ENCODE measurements around the gene SHISA3. TPM values are rescaled to one million over a fixed set of nuclear protein-coding genes. Genes with fewer than 3 reads are reported as not detected.
A peak's percentile ranks its signal among the peaks of the same experiment; 100 is the strongest.

The SHISA3 gene
- polyA plus RNA-seq, 4 donors = 0.45 to 32.3 (median 6.7) TPM

DNA sequence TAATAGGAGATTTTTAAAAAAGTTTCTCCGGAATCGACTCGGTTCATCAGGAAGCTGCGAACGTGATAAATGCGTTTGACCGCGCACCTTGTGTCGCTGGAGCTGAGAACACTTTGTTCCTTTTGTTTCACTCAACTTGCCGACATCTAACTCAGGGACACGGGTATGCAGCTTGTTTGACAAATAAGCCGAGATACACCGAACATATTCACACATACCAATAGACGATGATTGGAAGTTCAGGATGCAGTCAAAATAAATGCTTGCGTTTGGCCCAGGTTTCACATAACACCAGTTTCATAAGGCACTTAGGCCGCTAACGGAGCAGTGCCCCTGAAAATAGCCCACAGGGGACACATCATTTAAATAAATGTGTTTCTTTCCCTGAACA is 932 bp upstream of the SHISA3 start:
- Histone ChIP-seq H3K4me1 (ENCODE audit: control insufficient read depth in 3 of 3, insufficient read depth in 2 of 3, low read depth in 1 of 3, low read length in 2 of 3) (peaks cover 0 to 21% (median 3%) of the 10 kb centered on the region in 3 donors), H3K9me3 (ENCODE audit: control insufficient read depth in 2 of 2, insufficient read depth in 1 of 2, low read depth in 1 of 2, low read length in 1 of 2) (no peaks in the 10 kb centered on the region), H3K4me3 (ENCODE audit: low read depth in 1 of 3, low read length in 3 of 3) (peak overlapping the region in 2 of 3 donors; percentile 53 to 54), H3K27me3 (ENCODE audit: control insufficient read depth in 3 of 3, insufficient read depth in 3 of 3, low read length in 3 of 3) (peaks cover 6 to 69% (median 24%) of the 10 kb centered on the region in 3 donors), H3K27ac (ENCODE audit: low read depth in 1 of 3, low read length in 2 of 3) (no peak overlapping the region), H3K36me3 (ENCODE audit: control insufficient read depth in 3 of 3, insufficient read depth in 2 of 3, low read depth in 1 of 3, low read length in 3 of 3) (no peaks in the 10 kb centered on the region)
- peak; percentile 49 to 53 for DNase-seq
- FAIRE-seq = no peak
- 9 to 38% (median 16%) methylated on average over 17 of the region's 17 CpGs for WGBS, 3 donors

DNA sequence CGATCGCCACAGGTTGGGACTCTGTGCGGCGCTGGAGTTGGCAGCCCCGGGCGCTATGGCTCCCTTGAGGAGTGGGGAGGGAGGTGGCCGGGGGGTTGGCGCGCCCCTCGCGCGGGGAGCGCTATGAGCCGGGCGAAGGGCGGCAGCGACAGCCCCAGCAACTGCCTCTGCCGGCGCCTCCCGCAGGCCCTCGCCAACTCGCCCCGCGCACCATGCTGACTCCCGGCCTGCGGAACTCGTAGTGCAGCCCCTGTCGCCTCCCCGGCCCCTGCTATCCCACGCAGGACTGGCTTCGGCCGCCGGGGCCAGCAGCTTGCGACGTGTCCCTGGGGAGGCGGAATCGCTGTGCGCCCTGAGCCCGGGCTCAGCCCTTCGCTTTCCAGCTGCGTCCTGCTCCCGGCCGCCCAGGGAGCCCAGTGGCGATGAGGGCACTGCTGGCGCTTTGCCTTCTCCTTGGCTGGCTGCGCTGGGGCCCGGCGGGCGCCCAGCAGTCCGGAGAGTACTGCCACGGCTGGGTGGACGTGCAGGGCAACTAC is 415 bp downstream of the SHISA3 start:
- peak; percentile 19 to 59 for DNase-seq
- H3K36me3 ChIP-seq (ENCODE audit: control insufficient read depth in 3 of 3, insufficient read depth in 2 of 3, low read depth in 1 of 3, low read length in 3 of 3) = no peaks in the 10 kb centered on the region
- H3K27me3 ChIP-seq (ENCODE audit: control insufficient read depth in 3 of 3, insufficient read depth in 3 of 3, low read length in 3 of 3) = peaks cover 6 to 71% (median 24%) of the 10 kb centered on the region in 3 donors
- WGBS, 3 donors = 0 to 3% (median 1%) methylated on average over 43 to 52 of the region's 52 CpGs
- peak overlapping the region in 2 of 3 donors; percentile 32 to 43 for H3K27ac ChIP-seq (ENCODE audit: low read depth in 1 of 3, low read length in 2 of 3)
- H3K4me3 ChIP-seq (ENCODE audit: low read depth in 1 of 3, low read length in 3 of 3) = peak overlapping the region; percentile 2 to 54 (median 53)
- H3K4me1 ChIP-seq (ENCODE audit: control insufficient read depth in 3 of 3, insufficient read depth in 2 of 3, low read depth in 1 of 3, low read length in 2 of 3) = peaks cover 0 to 21% (median 3%) of the 10 kb centered on the region in 3 donors
- H3K9me3 ChIP-seq (ENCODE audit: control insufficient read depth in 2 of 2, insufficient read depth in 1 of 2, low read depth in 1 of 2, low read length in 1 of 2) = no peaks in the 10 kb centered on the region
- FAIRE-seq = no peak

DNA sequence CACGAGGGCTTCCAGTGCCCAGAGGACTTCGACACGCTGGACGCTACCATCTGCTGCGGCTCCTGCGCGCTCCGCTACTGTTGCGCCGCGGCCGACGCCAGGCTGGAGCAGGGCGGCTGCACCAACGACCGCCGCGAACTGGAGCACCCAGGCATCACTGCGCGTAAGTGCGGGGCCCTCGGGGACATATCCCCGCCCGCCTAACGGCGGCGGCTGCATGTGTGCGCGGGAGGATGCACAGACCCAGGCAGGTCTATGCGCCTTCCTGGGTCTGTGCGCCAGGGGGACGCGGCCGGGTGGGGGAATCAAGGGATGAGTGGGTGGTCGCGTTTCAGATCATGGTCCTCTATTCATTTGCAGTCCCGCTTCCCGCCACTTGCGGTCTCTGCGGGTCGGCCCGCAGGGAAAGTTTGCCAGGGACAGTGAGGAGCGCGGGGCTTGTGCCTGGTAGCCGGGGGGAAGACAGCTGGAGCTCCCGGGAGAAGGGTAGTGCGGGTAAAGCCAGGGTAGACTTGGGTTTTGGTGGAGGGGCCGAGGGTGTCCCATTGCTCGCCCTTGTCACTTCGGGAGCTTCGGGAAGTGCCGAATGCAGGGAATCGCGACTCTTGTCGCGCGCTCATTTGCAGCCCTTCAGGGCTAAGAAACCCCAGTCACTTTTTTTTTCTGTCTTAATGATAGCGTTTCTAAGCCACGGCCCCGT is 1.0 kb downstream of the SHISA3 start:
- Histone ChIP-seq H3K27ac (ENCODE audit: low read depth in 1 of 3, low read length in 2 of 3) (peak overlapping the region in 1 of 3 donors; percentile 47), H3K36me3 (ENCODE audit: control insufficient read depth in 3 of 3, insufficient read depth in 2 of 3, low read depth in 1 of 3, low read length in 3 of 3) (no peaks in the 10 kb centered on the region), H3K27me3 (ENCODE audit: control insufficient read depth in 3 of 3, insufficient read depth in 3 of 3, low read length in 3 of 3) (peaks cover 6 to 71% (median 24%) of the 10 kb centered on the region in 3 donors), H3K4me1 (ENCODE audit: control insufficient read depth in 3 of 3, insufficient read depth in 2 of 3, low read depth in 1 of 3, low read length in 2 of 3) (peaks cover 0 to 21% (median 3%) of the 10 kb centered on the region in 3 donors), H3K9me3 (ENCODE audit: control insufficient read depth in 2 of 2, insufficient read depth in 1 of 2, low read depth in 1 of 2, low read length in 1 of 2) (no peaks in the 10 kb centered on the region), H3K4me3 (ENCODE audit: low read depth in 1 of 3, low read length in 3 of 3) (peak overlapping the region in 2 of 3 donors; percentile 53 to 54)
- FAIRE-seq (no peak), DNase-seq (peak in 1 of 2 donors; percentile 41)
- WGBS, 3 donors = 1 to 2% (median 1%) methylated on average over 42 to 60 of the region's 60 CpGs

DNA sequence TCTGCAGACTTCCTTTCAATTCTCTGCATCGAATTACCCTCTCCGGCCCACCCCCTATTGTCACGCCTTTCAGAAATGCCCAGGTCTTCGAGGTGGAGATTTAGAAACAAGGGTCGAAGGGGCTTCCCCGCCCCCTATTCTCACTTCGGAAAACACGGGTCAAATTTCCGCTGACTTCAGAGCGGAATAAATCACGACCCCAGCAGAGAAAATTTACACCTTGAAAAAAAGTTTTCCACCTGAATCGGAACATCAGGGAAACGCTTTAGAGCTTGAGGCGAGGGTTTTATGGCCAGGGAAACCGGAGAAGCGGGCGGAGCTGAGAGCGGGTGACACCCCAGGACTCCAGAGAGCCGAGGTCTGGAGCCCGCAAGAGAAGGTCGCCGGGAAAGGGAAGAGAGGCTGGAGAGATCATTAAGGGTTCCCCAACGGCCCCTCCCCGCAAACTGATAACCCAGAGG is 1.6 kb downstream of the SHISA3 start:
- peak overlapping the region in 2 of 3 donors; percentile 53 to 54 for H3K4me3 ChIP-seq (ENCODE audit: low read depth in 1 of 3, low read length in 3 of 3)
- 3 to 4% (median 4%) methylated on average over 24 of the region's 24 CpGs for WGBS, 3 donors

DNA sequence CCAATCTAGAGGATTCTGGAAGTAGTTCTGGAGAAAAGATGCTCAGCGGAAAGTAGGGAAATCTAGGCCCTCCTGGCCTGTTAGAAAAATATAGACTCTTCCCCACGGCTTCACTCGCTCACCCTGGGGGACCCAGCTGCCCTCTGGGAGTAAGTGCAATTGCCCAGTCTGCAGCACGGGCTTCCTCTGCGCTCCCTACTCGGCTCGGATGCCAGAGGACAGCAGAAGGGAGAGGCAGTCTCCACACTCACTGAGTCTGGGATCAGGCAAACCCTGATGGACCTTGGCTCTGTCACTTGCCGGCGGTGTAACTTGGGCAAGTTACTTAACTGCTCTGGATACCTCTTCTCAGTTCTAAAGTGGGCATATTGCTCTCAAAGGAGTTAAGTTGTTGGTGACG is 2.1 kb downstream of the SHISA3 start:
- H3K27me3 ChIP-seq (ENCODE audit: control insufficient read depth in 3 of 3, insufficient read depth in 3 of 3, low read length in 3 of 3) = peaks cover 6 to 67% (median 24%) of the 10 kb centered on the region in 3 donors
- WGBS, 3 donors = 15 to 19% (median 16%) methylated on average over 10 of the region's 10 CpGs

More for the DNA sequence above, 1.6 kb downstream of the SHISA3 start:
- Histone ChIP-seq H3K27me3 (ENCODE audit: control insufficient read depth in 3 of 3, insufficient read depth in 3 of 3, low read length in 3 of 3) (peaks cover 6 to 70% (median 24%) of the 10 kb centered on the region in 3 donors), H3K4me1 (ENCODE audit: control insufficient read depth in 3 of 3, insufficient read depth in 2 of 3, low read depth in 1 of 3, low read length in 2 of 3) (peaks cover 0 to 21% (median 3%) of the 10 kb centered on the region in 3 donors), H3K9me3 (ENCODE audit: control insufficient read depth in 2 of 2, insufficient read depth in 1 of 2, low read depth in 1 of 2, low read length in 1 of 2) (no peaks in the 10 kb centered on the region), H3K27ac (ENCODE audit: low read depth in 1 of 3, low read length in 2 of 3) (peak overlapping the region in 1 of 3 donors; percentile 47), H3K36me3 (ENCODE audit: control insufficient read depth in 3 of 3, insufficient read depth in 2 of 3, low read depth in 1 of 3, low read length in 3 of 3) (no peaks in the 10 kb centered on the region)
- DNase-seq (peak; percentile 26 to 40), FAIRE-seq (no peak)

DNA sequence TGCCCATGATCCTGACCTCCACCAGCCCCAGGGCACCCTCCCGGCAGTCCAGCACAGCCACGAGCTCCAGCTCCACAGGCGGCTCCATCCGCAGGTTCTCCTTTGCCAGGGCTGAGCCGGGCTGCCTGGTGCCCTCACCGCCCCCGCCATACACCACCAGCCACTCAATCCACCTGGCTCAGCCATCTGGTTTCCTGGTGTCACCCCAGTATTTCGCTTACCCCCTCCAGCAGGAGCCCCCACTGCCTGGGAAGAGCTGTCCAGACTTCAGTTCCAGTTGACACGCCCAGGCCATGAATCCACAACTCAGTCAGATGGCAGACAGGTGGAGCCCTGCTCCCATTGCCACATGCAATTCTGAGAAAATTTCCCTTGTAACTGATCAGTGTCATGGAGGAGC is 3.9 kb downstream of the SHISA3 start:
- no peaks in the 10 kb centered on the region for H3K36me3 ChIP-seq (ENCODE audit: control insufficient read depth in 3 of 3, insufficient read depth in 2 of 3, low read depth in 1 of 3, low read length in 3 of 3)
- FAIRE-seq (no peak), DNase-seq (peak; percentile 53 to 65)
- H3K27me3 ChIP-seq (ENCODE audit: control insufficient read depth in 3 of 3, insufficient read depth in 3 of 3, low read length in 3 of 3) = peaks cover 6 to 54% (median 24%) of the 10 kb centered on the region in 3 donors
- no peaks in the 10 kb centered on the region for H3K9me3 ChIP-seq (ENCODE audit: control insufficient read depth in 2 of 2, insufficient read depth in 1 of 2, low read depth in 1 of 2, low read length in 1 of 2)
- peaks cover 0 to 21% (median 3%) of the 10 kb centered on the region in 3 donors for H3K4me1 ChIP-seq (ENCODE audit: control insufficient read depth in 3 of 3, insufficient read depth in 2 of 3, low read depth in 1 of 3, low read length in 2 of 3)
- 52 to 70% (median 57%) methylated on average over 8 to 9 of the region's 9 CpGs for WGBS, 3 donors
- H3K4me3 ChIP-seq (ENCODE audit: low read depth in 1 of 3, low read length in 3 of 3) = peak overlapping the region in 1 of 3 donors; percentile 53
- H3K27ac ChIP-seq (ENCODE audit: low read depth in 1 of 3, low read length in 2 of 3) = no peak overlapping the region

More for the DNA sequence above, 2.1 kb downstream of the SHISA3 start:
- H3K9me3 ChIP-seq (ENCODE audit: control insufficient read depth in 2 of 2, insufficient read depth in 1 of 2, low read depth in 1 of 2, low read length in 1 of 2) = no peaks in the 10 kb centered on the region
- H3K27ac ChIP-seq (ENCODE audit: low read depth in 1 of 3, low read length in 2 of 3) = peak overlapping the region in 1 of 3 donors; percentile 47
- DNase-seq (peak; percentile 12 to 15), FAIRE-seq (no peak)
- H3K36me3 ChIP-seq (ENCODE audit: control insufficient read depth in 3 of 3, insufficient read depth in 2 of 3, low read depth in 1 of 3, low read length in 3 of 3) = no peaks in the 10 kb centered on the region
- H3K4me1 ChIP-seq (ENCODE audit: control insufficient read depth in 3 of 3, insufficient read depth in 2 of 3, low read depth in 1 of 3, low read length in 2 of 3) = peaks cover 0 to 21% (median 3%) of the 10 kb centered on the region in 3 donors
- H3K4me3 ChIP-seq (ENCODE audit: low read depth in 1 of 3, low read length in 3 of 3) = peak overlapping the region in 1 of 3 donors; percentile 53

DNA sequence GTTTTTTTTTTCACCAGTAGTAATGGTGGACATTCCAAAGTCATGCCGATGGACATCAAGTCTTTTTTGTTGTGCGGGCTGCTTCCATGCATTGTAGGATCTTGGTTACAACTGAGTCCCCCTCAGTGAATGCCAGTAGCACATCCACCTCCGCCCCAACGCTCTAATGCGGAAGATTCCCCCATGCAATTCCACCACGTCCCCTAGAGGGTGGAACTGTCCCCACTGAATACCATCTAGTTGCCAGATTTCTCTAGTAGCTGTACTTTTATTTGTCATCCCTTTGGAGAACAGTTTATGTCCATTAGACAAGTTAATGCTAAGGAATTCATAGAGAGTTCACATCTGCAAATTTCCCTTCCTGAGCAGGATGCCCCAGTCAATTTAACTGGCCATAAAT is 6.7 kb downstream of the SHISA3 start:
- 88 to 93% (median 91%) methylated on average over 6 of the region's 6 CpGs for WGBS, 3 donors
- Histone ChIP-seq H3K9me3 (ENCODE audit: control insufficient read depth in 2 of 2, insufficient read depth in 1 of 2, low read depth in 1 of 2, low read length in 1 of 2) (no peaks in the 10 kb centered on the region), H3K4me1 (ENCODE audit: control insufficient read depth in 3 of 3, insufficient read depth in 2 of 3, low read depth in 1 of 3, low read length in 2 of 3) (no peaks in the 10 kb centered on the region), H3K27me3 (ENCODE audit: control insufficient read depth in 3 of 3, insufficient read depth in 3 of 3, low read length in 3 of 3) (peaks cover 0 to 26% (median 7%) of the 10 kb centered on the region in 3 donors), H3K27ac (ENCODE audit: low read depth in 1 of 3, low read length in 2 of 3) (no peak overlapping the region), H3K36me3 (ENCODE audit: control insufficient read depth in 3 of 3, insufficient read depth in 2 of 3, low read depth in 1 of 3, low read length in 3 of 3) (no peaks in the 10 kb centered on the region), H3K4me3 (ENCODE audit: low read depth in 1 of 3, low read length in 3 of 3) (no peak overlapping the region)
- DNase-seq (no peak), FAIRE-seq (no peak)

DNA sequence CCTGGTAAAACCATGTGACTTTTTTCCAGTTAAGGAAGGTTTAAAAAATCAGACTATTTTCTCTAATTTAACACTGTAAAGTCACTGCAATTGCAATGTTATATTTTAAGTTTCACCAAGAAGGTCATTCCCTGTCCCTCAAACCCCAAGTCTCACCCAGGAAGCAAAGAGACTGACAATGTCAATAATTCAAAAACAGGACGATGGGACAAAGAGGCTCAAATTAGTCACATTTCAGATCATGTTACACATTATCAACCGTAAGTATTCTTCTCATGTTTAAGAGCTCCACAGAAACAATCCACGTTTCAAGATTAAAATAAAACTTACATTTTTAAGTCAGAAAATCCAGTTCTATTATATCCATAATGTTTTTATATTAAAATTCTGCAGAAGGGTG is 13.2 kb downstream of the SHISA3 start:
- no peak for DNase-seq
- Histone ChIP-seq H3K9me3 (ENCODE audit: control insufficient read depth in 2 of 2, insufficient read depth in 1 of 2, low read depth in 1 of 2, low read length in 1 of 2) (no peaks in the 10 kb centered on the region), H3K27ac (ENCODE audit: low read depth in 1 of 3, low read length in 2 of 3) (no peak overlapping the region), H3K27me3 (ENCODE audit: control insufficient read depth in 3 of 3, insufficient read depth in 3 of 3, low read length in 3 of 3) (no peaks in the 10 kb centered on the region), H3K4me3 (ENCODE audit: low read depth in 1 of 3, low read length in 3 of 3) (no peak overlapping the region), H3K4me1 (ENCODE audit: control insufficient read depth in 3 of 3, insufficient read depth in 2 of 3, low read depth in 1 of 3, low read length in 2 of 3) (no peaks in the 10 kb centered on the region), H3K36me3 (ENCODE audit: control insufficient read depth in 3 of 3, insufficient read depth in 2 of 3, low read depth in 1 of 3, low read length in 3 of 3) (peaks cover 0 to 6% (median 5%) of the 10 kb centered on the region in 3 donors)
- FAIRE-seq = no peak
- WGBS, 3 donors = 75 to 91% (median 90%) methylated on average over 3 of the region's 3 CpGs

Measured in small intestine (tissue), 7 donors.